CD14-positive monocyte (primary cell): Measurements from ENCODE around the gene MARK4. TPM values are rescaled to one million over a fixed set of nuclear protein-coding genes. Genes with fewer than 3 reads are reported as not detected.
A peak's percentile ranks its signal among the peaks of the same experiment; 100 is the strongest.

Experiments
- DNase-seq, 3 donors: peaks; one replicate each; pipeline ENCODE4 v3.0.0-alpha.2; 2011 to 2022
- H2AFZ ChIP-seq: 2 replicates; pipeline ENCODE4 v1.6.0; 2012; ENCODE audit warnings: mild to moderate bottlenecking, low read depth, low read length, inconsistent platforms; ENCODE audit not compliant: insufficient read depth, poor library complexity, severe bottlenecking
- H3K27ac ChIP-seq, 2 donors: 1 replicate in 1 of 2; 2 replicates in 1 of 2; pipeline ENCODE4 v1.5.1; 2012 to 2013; ENCODE audit warnings: low read length in 2 of 2, control low read depth in 1 of 2, inconsistent platforms in 1 of 2, low read depth in 1 of 2, mild to moderate bottlenecking in 1 of 2
- H3K27me3 ChIP-seq, 2 donors: one replicate each; pipeline versions ENCODE4 v1.6.0 to v1.6.1; 2011 to 2013; ENCODE audit warnings: low read length in 2 of 2; ENCODE audit not compliant: control insufficient read depth in 2 of 2, insufficient read depth in 2 of 2
- H3K36me3 ChIP-seq, 2 donors: replicated peaks in 1 of 2; 1 replicate in 1 of 2; 2 replicates in 1 of 2; pipeline versions ENCODE4 v1.5.1 to v1.6.1; 2012 to 2013; ENCODE audit warnings: low read length in 2 of 2, control low read depth in 1 of 2, inconsistent platforms in 1 of 2, mild to moderate bottlenecking in 1 of 2; ENCODE audit not compliant: insufficient read depth in 2 of 2, control insufficient read depth in 1 of 2
- H3K4me1 ChIP-seq, 2 donors: 1 replicate in 1 of 2; 2 replicates in 1 of 2; pipeline versions ENCODE4 v1.5.1 to v1.6.1; 2012 to 2013; ENCODE audit warnings: low read length in 2 of 2, control low read depth in 1 of 2, inconsistent platforms in 1 of 2, mild to moderate bottlenecking in 1 of 2, moderate library complexity in 1 of 2; ENCODE audit not compliant: insufficient read depth in 2 of 2, control insufficient read depth in 1 of 2
- H3K4me2 ChIP-seq: replicated peaks from 2 replicates; pipeline ENCODE3; 2012; ENCODE audit warnings: low read length, moderate library complexity, mild to moderate bottlenecking; ENCODE audit not compliant: poor library complexity, severe bottlenecking; ENCODE audit errors: extremely low read depth
- H3K4me3 ChIP-seq, 3 experiments: fragments of 200-600 bp in 1 of 3; sonication (generic) in 1 of 3; replicated peaks in 1 of 3; 1 replicate in 2 of 3; 2 replicates in 1 of 3; pipeline ENCODE4 v1.5.1; 2011 to 2013; ENCODE audit warnings: low read length in 3 of 3, mild to moderate bottlenecking in 3 of 3, control low read depth in 2 of 3, low read depth in 2 of 3, inconsistent platforms in 1 of 3, moderate library complexity in 1 of 3
- H3K79me2 ChIP-seq: 2 replicates; pipeline ENCODE4 v1.6.0; 2012; ENCODE audit warnings: mild to moderate bottlenecking, control low read depth, inconsistent platforms, low read length, moderate library complexity; ENCODE audit not compliant: insufficient read depth
- H3K9ac ChIP-seq: 2 replicates; pipeline ENCODE4 v1.6.0; 2017; ENCODE audit warnings: low read length, mild to moderate bottlenecking; ENCODE audit not compliant: insufficient read depth, poor library complexity, severe bottlenecking
- H3K9me3 ChIP-seq, 2 donors: replicated peaks in 1 of 2; 1 replicate in 1 of 2; 2 replicates in 1 of 2; pipeline versions ENCODE4 v1.5.1 to v1.6.1; 2012 to 2013; ENCODE audit warnings: low read length in 2 of 2, control low read depth in 1 of 2; ENCODE audit not compliant: control insufficient read depth in 1 of 2, insufficient read depth in 1 of 2
- H4K20me1 ChIP-seq: 2 replicates; pipeline ENCODE4 v1.6.0; 2012; ENCODE audit warnings: mild to moderate bottlenecking, low read length, control low read depth, moderate library complexity; ENCODE audit not compliant: insufficient read depth
- H3K27ac Mint-ChIP-seq, 7 donors: one replicate each; pipeline ENCODE4 v1.8.0; 2020; ENCODE audit warnings: mild to moderate bottlenecking in 7 of 7, mixed read lengths in 7 of 7, moderate library complexity in 6 of 7, inconsistent platforms in 2 of 7
- H3K27me3 Mint-ChIP-seq, 3 donors: one replicate each; pipeline ENCODE4 v1.8.0; 2021 to 2022; ENCODE audit warnings: low read depth in 3 of 3, mild to moderate bottlenecking in 3 of 3, mixed read lengths in 3 of 3, moderate library complexity in 3 of 3, inconsistent platforms in 1 of 3
- H3K36me3 Mint-ChIP-seq, 2 donors: one replicate each; pipeline ENCODE4 v1.8.0; 2020; ENCODE audit warnings: mixed read lengths in 2 of 2, inconsistent platforms in 1 of 2, mild to moderate bottlenecking in 1 of 2
- H3K4me1 Mint-ChIP-seq: one replicate; pipeline ENCODE4 v1.8.0; 2020; ENCODE audit warnings: mild to moderate bottlenecking, mixed read lengths
- H3K4me3 Mint-ChIP-seq, 2 donors: one replicate each; pipeline ENCODE4 v1.8.0; 2020; ENCODE audit warnings: mild to moderate bottlenecking in 2 of 2, mixed read lengths in 2 of 2, moderate library complexity in 1 of 2
- H3K9me3 Mint-ChIP-seq, 7 donors: one replicate each; pipeline ENCODE4 v1.8.0; 2020 to 2022; ENCODE audit warnings: mixed read lengths in 7 of 7, mild to moderate bottlenecking in 6 of 7, moderate library complexity in 6 of 7, inconsistent platforms in 2 of 7
- CTCF ChIP-seq: fragments of 200-600 bp; IDR thresholded peaks from one replicate; pipeline ENCODE4 v1.8.0; 2022; ENCODE audit warnings: antibody characterized with exemption, mild to moderate bottlenecking
- WGBS: methylation state at CpG from one replicate; pipeline ENCODE4 v1.1.5; 2013; ENCODE audit warnings: missing lambda C conversion rate; ENCODE audit not compliant: insufficient coverage; 5-methylcytosine and 5-hydroxymethylcytosine counted together
- intact Hi-C, 2 donors: fragments of 100-400 bp; cut with micrococcal nuclease; formaldehyde crosslinking; loops; one replicate each; pipeline versions ENCODE4 v1.15.0 to v1.15.1; 2023
- polyA plus RNA-seq, 3 donors: library from polyadenylated mRNA; depleted of rRNA in 1 of 3; unstranded in 2 of 3; stranded (reverse) in 1 of 3; fragments of 300-500 nt in 2 of 3; fragments of >200 nt in 1 of 3; fragmentation: Illumina TruSeq in 2 of 3; gene quantifications; 1 replicate in 2 of 3; 2 replicates in 1 of 3; pipeline ENCODE4 v1.2.3, GENCODE V29; 2012 to 2021

MARK4 gene
- polyA plus RNA-seq, 3 donors = 0.59 to 18.4 (median 0.69) TPM

- H3K36me3 Mint-ChIP-seq = no peaks in the 10 kb centered on the region
- no peak overlapping the region for H3K4me2 ChIP-seq
- peaks cover 8 to 31% of the 10 kb centered on the region in 2 donors for H3K27me3 ChIP-seq
- no peak overlapping the region for H3K27ac ChIP-seq
- H3K36me3 ChIP-seq = no peaks in the 10 kb centered on the region
- DNase-seq = no peak
- H2AFZ ChIP-seq = no peak overlapping the region
- peaks cover 0 to 8% (median 2%) of the 10 kb centered on the region in 7 donors for H3K9me3 Mint-ChIP-seq
- H3K27me3 Mint-ChIP-seq = peaks cover 39 to 63% (median 40%) of the 10 kb centered on the region in 3 donors
- H3K4me3 ChIP-seq = no peak overlapping the region
- TF ChIP-seq CTCF = no peak
- no peak overlapping the region for H3K9ac ChIP-seq
- no peak overlapping the region for H3K4me3 Mint-ChIP-seq
- H3K4me1 Mint-ChIP-seq = peaks cover 3% of the 10 kb centered on the region
- intact Hi-C loops = no loop called here
- H3K4me1 ChIP-seq = peaks cover 0 to 3% of the 10 kb centered on the region in 2 donors
- no peak overlapping the region for H3K27ac Mint-ChIP-seq
- H3K79me2 ChIP-seq = no peaks in the 10 kb centered on the region
- whole genome bisulfite sequencing = 89% methylated on average over 4 of the region's 12 CpGs
- H4K20me1 ChIP-seq = no peaks in the 10 kb centered on the region
- no peaks in the 10 kb centered on the region for H3K9me3 ChIP-seq
Measured at GRCh38 chr19:45320997-45321775, 70.1 kb downstream of the MARK4 start.

GRCh38 chr19:45321848-45322247, 70.8 kb downstream of the MARK4 start:
- intact Hi-C loops = no loop called here
- Mint-ChIP-seq H3K27ac (peak overlapping the region in 1 of 7 donors; percentile 4), H3K36me3 (no peaks in the 10 kb centered on the region), H3K4me1 (peaks cover 6% of the 10 kb centered on the region), H3K9me3 (peaks cover 0 to 8% (median 2%) of the 10 kb centered on the region in 7 donors), H3K4me3 (peak overlapping the region in 1 of 2 donors; percentile 49), H3K27me3 (peaks cover 37 to 58% (median 41%) of the 10 kb centered on the region in 3 donors)
- Histone ChIP-seq H3K36me3 (no peaks in the 10 kb centered on the region), H3K4me2 (no peak overlapping the region), H3K79me2 (no peaks in the 10 kb centered on the region), H3K9me3 (no peaks in the 10 kb centered on the region), H3K27me3 (peaks cover 8 to 31% of the 10 kb centered on the region in 2 donors), H2AFZ (no peak overlapping the region), H3K4me3 (no peak overlapping the region), H3K4me1 (peaks cover 3 to 7% of the 10 kb centered on the region in 2 donors), H4K20me1 (no peaks in the 10 kb centered on the region), H3K27ac (no peak overlapping the region), H3K9ac (no peak overlapping the region)
- DNase-seq = no peak
- WGBS = 50% methylated on average over 4 of the region's 7 CpGs
- TF ChIP-seq CTCF = no peak
